HEK293 (cell line): ENCODE data around the gene ZBTB26.

ENCODE experiments used
- HOXA7 ChIP-seq: sonication (generic); formaldehyde crosslinking; IDR thresholded peaks from 2 replicates; pipeline ENCODE4 v1.8.1; 2022; ENCODE audit warnings: missing genetic modification reagents, borderline replicate concordance
- IKZF3 ChIP-seq: fragments of 450-650 bp; IDR thresholded peaks from 2 replicates; pipeline ENCODE4 v1.5.0; 2018; ENCODE audit warnings: missing biosample characterization, mild to moderate bottlenecking, missing genetic modification characterization, moderate library complexity
- ZBTB1 ChIP-seq: fragments of 450-650 bp; formaldehyde crosslinking; IDR thresholded peaks from 2 replicates; pipeline ENCODE4 v1.5.1; 2016; ENCODE audit warnings: missing biosample characterization, missing genetic modification characterization
- ZNF16 ChIP-seq: fragments of 450-650 bp; formaldehyde crosslinking; IDR thresholded peaks from 2 replicates; pipeline ENCODE4 v1.5.1; 2016; ENCODE audit warnings: low read depth, missing biosample characterization, missing genetic modification characterization
- ZNF274 ChIP-seq, 2 experiments: fragments of 200-500 bp in 1 of 2; fragments of 450-650 bp in 1 of 2; sonication (Bioruptor generic) in 1 of 2; formaldehyde crosslinking in 1 of 2; IDR thresholded peaks; 2 replicates each; pipeline versions ENCODE4 v1.5.1 to v1.6.1; 2014 to 2016; ENCODE audit warnings: borderline replicate concordance in 1 of 2, inconsistent platforms in 1 of 2, low read length in 1 of 2, missing biosample characterization in 1 of 2, missing genetic modification characterization in 1 of 2
- ZNF626 ChIP-seq: fragments of 450-650 bp; sonication (Bioruptor Pico); formaldehyde crosslinking; IDR thresholded peaks from 2 replicates; pipeline ENCODE4 v1.5.1; 2018; ENCODE audit warnings: missing biosample characterization, missing genetic modification characterization, inconsistent platforms
- ZNF629 ChIP-seq: fragments of 450-650 bp; formaldehyde crosslinking; IDR thresholded peaks from 2 replicates; pipeline ENCODE4 v1.5.1; 2017; ENCODE audit warnings: missing biosample characterization, missing genetic modification characterization
- ZNF677 ChIP-seq: fragments of 450-650 bp; IDR thresholded peaks from 2 replicates; pipeline ENCODE4 v1.5.0; 2018; ENCODE audit warnings: missing biosample characterization, mild to moderate bottlenecking, missing genetic modification characterization, moderate library complexity
- ZNF747 ChIP-seq: fragments of 450-650 bp; formaldehyde crosslinking; IDR thresholded peaks from 2 replicates; pipeline ENCODE4 v1.5.1; 2016; ENCODE audit warnings: missing biosample characterization, missing genetic modification characterization
- TF ChIP-seq, protein P1 (sequence below): fragments of 450-650 bp; formaldehyde crosslinking; IDR thresholded peaks from 2 replicates; pipeline ENCODE4 v1.5.1; 2016; ENCODE audit warnings: missing biosample characterization, missing genetic modification characterization
- TF ChIP-seq, protein P2 (sequence below): fragments of 450-650 bp; formaldehyde crosslinking; IDR thresholded peaks from 2 replicates; pipeline ENCODE4 v1.5.1; 2016; ENCODE audit warnings: missing biosample characterization, missing genetic modification characterization
- TF ChIP-seq, protein P3 (sequence below): fragments of 450-650 bp; formaldehyde crosslinking; IDR thresholded peaks from 2 replicates; pipeline ENCODE4 v1.5.1; 2016; ENCODE audit warnings: missing biosample characterization, missing genetic modification characterization
- TF ChIP-seq, protein P4 (sequence below): fragments of 450-650 bp; formaldehyde crosslinking; IDR thresholded peaks from 2 replicates; pipeline ENCODE4 v1.5.1; 2016; ENCODE audit warnings: missing biosample characterization, missing genetic modification characterization, borderline replicate concordance

DNA sequence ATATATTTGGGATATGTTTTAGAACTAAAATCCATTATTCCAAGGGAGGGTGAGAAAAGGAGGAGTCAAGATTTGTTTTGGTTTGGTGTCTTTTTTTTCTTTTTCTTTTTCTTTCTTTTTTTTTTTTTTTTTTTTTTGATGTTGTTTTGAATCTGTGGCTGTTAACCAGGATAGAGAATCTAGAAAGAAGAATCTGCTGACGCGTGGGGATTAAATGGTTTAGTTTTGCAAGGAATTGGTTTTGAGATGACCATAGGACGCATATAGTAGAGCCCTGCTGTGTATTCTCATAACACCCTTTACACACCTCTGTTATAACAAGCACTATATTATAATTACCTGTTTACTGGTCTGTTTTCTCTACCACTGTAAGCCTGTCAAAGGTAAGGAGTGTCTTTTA lies 19.0 kb upstream of the ZBTB26 start:
- TF ChIP-seq ZNF16 (tag by site-specific recombination) = no peak
- TF ChIP-seq, protein P1, sequence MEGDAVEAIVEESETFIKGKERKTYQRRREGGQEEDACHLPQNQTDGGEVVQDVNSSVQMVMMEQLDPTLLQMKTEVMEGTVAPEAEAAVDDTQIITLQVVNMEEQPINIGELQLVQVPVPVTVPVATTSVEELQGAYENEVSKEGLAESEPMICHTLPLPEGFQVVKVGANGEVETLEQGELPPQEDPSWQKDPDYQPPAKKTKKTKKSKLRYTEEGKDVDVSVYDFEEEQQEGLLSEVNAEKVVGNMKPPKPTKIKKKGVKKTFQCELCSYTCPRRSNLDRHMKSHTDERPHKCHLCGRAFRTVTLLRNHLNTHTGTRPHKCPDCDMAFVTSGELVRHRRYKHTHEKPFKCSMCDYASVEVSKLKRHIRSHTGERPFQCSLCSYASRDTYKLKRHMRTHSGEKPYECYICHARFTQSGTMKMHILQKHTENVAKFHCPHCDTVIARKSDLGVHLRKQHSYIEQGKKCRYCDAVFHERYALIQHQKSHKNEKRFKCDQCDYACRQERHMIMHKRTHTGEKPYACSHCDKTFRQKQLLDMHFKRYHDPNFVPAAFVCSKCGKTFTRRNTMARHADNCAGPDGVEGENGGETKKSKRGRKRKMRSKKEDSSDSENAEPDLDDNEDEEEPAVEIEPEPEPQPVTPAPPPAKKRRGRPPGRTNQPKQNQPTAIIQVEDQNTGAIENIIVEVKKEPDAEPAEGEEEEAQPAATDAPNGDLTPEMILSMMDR (tag by site-specific recombination) = no peak
- TF ChIP-seq, protein P2, sequence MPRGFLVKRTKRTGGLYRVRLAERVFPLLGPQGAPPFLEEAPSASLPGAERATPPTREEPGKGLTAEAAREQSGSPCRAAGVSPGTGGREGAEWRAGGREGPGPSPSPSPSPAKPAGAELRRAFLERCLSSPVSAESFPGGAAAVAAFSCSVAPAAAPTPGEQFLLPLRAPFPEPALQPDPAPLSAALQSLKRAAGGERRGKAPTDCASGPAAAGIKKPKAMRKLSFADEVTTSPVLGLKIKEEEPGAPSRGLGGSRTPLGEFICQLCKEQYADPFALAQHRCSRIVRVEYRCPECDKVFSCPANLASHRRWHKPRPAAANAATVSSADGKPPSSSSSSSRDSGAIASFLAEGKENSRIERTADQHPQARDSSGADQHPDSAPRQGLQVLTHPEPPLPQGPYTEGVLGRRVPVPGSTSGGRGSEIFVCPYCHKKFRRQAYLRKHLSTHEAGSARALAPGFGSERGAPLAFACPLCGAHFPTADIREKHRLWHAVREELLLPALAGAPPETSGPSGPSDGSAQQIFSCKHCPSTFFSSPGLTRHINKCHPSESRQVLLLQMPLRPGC (tag by site-specific recombination) = no peak
- no peak for TF ChIP-seq ZNF629 (tag by site-specific recombination)
- no peak for TF ChIP-seq ZNF747 (tag by site-specific recombination)
- no peak for TF ChIP-seq ZNF677 (tag by site-specific recombination)
- TF ChIP-seq ZBTB1 (tag by site-specific recombination) = no peak
- TF ChIP-seq ZNF626 (tag by site-specific recombination) = no peak
- TF ChIP-seq IKZF3 (tag by site-specific recombination) = no peak
- no peak for TF ChIP-seq ZNF274 (IDR thresholded peaks at IDR 0.05; ENCODE audit: low read length)
- TF ChIP-seq ZNF274 (tag by site-specific recombination; IDR thresholded peaks at IDR 0.05; ENCODE audit: borderline replicate concordance) = no peak
- TF ChIP-seq, protein P3, sequence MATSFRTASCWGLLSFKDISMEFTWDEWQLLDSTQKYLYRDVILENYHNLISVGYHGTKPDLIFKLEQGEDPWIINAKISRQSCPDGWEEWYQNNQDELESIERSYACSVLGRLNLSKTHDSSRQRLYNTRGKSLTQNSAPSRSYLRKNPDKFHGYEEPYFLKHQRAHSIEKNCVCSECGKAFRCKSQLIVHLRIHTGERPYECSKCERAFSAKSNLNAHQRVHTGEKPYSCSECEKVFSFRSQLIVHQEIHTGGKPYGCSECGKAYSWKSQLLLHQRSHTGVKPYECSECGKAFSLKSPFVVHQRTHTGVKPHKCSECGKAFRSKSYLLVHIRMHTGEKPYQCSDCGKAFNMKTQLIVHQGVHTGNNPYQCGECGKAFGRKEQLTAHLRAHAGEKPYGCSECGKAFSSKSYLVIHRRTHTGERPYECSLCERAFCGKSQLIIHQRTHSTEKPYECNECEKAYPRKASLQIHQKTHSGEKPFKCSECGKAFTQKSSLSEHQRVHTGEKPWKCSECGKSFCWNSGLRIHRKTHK = no peak
- TF ChIP-seq, protein P4, sequence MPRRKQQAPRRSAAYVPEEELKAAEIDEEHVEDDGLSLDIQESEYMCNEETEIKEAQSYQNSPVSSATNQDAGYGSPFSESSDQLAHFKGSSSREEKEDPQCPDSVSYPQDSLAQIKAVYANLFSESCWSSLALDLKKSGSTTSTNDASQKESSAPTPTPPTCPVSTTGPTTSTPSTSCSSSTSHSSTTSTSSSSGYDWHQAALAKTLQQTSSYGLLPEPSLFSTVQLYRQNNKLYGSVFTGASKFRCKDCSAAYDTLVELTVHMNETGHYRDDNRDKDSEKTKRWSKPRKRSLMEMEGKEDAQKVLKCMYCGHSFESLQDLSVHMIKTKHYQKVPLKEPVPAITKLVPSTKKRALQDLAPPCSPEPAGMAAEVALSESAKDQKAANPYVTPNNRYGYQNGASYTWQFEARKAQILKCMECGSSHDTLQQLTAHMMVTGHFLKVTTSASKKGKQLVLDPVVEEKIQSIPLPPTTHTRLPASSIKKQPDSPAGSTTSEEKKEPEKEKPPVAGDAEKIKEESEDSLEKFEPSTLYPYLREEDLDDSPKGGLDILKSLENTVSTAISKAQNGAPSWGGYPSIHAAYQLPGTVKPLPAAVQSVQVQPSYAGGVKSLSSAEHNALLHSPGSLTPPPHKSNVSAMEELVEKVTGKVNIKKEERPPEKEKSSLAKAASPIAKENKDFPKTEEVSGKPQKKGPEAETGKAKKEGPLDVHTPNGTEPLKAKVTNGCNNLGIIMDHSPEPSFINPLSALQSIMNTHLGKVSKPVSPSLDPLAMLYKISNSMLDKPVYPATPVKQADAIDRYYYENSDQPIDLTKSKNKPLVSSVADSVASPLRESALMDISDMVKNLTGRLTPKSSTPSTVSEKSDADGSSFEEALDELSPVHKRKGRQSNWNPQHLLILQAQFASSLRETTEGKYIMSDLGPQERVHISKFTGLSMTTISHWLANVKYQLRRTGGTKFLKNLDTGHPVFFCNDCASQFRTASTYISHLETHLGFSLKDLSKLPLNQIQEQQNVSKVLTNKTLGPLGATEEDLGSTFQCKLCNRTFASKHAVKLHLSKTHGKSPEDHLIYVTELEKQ (tag by site-specific recombination) = no peak
- TF ChIP-seq HOXA7 (CRISPR knock-in tag) = no peak
